Vagina (tissue), 2 donors: ENCODE measurements around the gene RNU1-2. TPM values are rescaled to one million over a fixed set of nuclear protein-coding genes. Genes with fewer than 3 reads are reported as not detected.
"Not testable (repeated sequence)": the region's sequence is repeated elsewhere in the genome, so short reads cannot be mapped to it uniquely, and the experiment has no call there.

Source experiments
- DNase-seq, 2 donors: peaks; one replicate each; pipeline ENCODE4 v3.0.0-alpha.2; 2017; ENCODE audit errors: extremely low spot score in 2 of 2
- H3K27ac ChIP-seq: fragments of 200-600 bp; sonication (generic); one replicate; pipeline ENCODE4 v1.5.1; 2019
- H3K27me3 ChIP-seq: fragments of 200-600 bp; sonication (generic); one replicate; pipeline ENCODE4 v1.5.1; 2019
- H3K36me3 ChIP-seq, 2 donors: fragments of 200-600 bp; sonication (generic); one replicate each; pipeline ENCODE4 v1.5.1; 2017 to 2019
- H3K4me1 ChIP-seq: fragments of 200-600 bp; sonication (generic); one replicate; pipeline ENCODE4 v1.5.1; 2019
- H3K4me3 ChIP-seq, 2 donors: fragments of 200-600 bp; sonication (generic); 1 replicate in 1 of 2; 2 replicates in 1 of 2; pipeline ENCODE4 v1.5.1; 2016 to 2019
- H3K9me3 ChIP-seq: fragments of 200-600 bp; sonication (generic); one replicate; pipeline ENCODE4 v1.5.1; 2019
- CTCF ChIP-seq, 3 experiments: fragments of 450-650 bp in 2 of 3; fragments of 200-600 bp in 1 of 3; sonication (generic) in 1 of 3; IDR thresholded peaks; one replicate each; pipeline ENCODE4 v1.5.1; 2017 to 2019; ENCODE audit warnings: antibody characterized with exemption in 3 of 3, mild to moderate bottlenecking in 2 of 3, moderate library complexity in 2 of 3
- POLR2A ChIP-seq, 2 donors: fragments of 450-650 bp; IDR thresholded peaks; one replicate each; pipeline ENCODE4 v1.6.1; 2017; ENCODE audit warnings: antibody characterized with exemption in 2 of 2, mild to moderate bottlenecking in 2 of 2, moderate library complexity in 2 of 2
- POLR2AphosphoS5 ChIP-seq, 2 donors: sonication (generic); formaldehyde crosslinking; IDR thresholded peaks; one replicate each; pipeline ENCODE4 v1.9.0; 2017; ENCODE audit warnings: antibody characterized with exemption in 2 of 2, mild to moderate bottlenecking in 2 of 2, low read depth in 1 of 2; ENCODE audit not compliant: insufficient read depth in 1 of 2
- intact Hi-C: fragments of 100-400 bp; cut with DNase I; formaldehyde crosslinking; loops from one replicate; pipeline ENCODE4 v1.15.1; 2023
- total RNA-seq: library from RNA; depleted of rRNA; stranded (reverse); fragments of >200 nt; gene quantifications from one replicate; pipeline ENCODE4 v1.2.3, GENCODE V29; 2016

The RNU1-2 gene
- total RNA-seq, 1 donor from 2014 or later: 19,908 TPM

GRCh38 chr1:16873076-16873879 is 22.5 kb upstream of the RNU1-2 start:
- H3K36me3 ChIP-seq, intact Hi-C loops, H3K9me3 ChIP-seq, DNase-seq, H3K27ac ChIP-seq, H3K27me3 ChIP-seq: not testable (repeated sequence)
- H3K4me3 ChIP-seq: peak overlapping the region; percentile 32 to 48
- H3K4me1 ChIP-seq: peaks cover 15% of the 10 kb centered on the region

- intact Hi-C loops, DNase-seq, H3K9me3 ChIP-seq, H3K36me3 ChIP-seq, H3K27ac ChIP-seq, H3K4me3 ChIP-seq, H3K27me3 ChIP-seq: not testable (repeated sequence)
- peaks cover 15% of the 10 kb centered on the region for H3K4me1 ChIP-seq
Measured at GRCh38 chr1:16874968-16875765, 20.6 kb upstream of the RNU1-2 start.

GRCh38 chr1:16881742-16882141 is 14.0 kb upstream of the RNU1-2 start:
- H3K9me3 ChIP-seq, H3K4me1 ChIP-seq, H3K27ac ChIP-seq, DNase-seq, H3K36me3 ChIP-seq, H3K4me3 ChIP-seq, H3K27me3 ChIP-seq, intact Hi-C loops: not testable (repeated sequence)

- H3K27me3 ChIP-seq: no peaks in the 10 kb centered on the region
- H3K36me3 ChIP-seq: no peaks in the 10 kb centered on the region
- TF ChIP-seq POLR2AphosphoS5 (IDR thresholded peaks at IDR 0.05; ENCODE audit: insufficient read depth in 1 of 2, low read depth in 1 of 2) (no peak), POLR2A (IDR thresholded peaks at IDR 0.05) (no peak), CTCF (IDR thresholded peaks at IDR 0.05) (no peak)
- intact Hi-C loops: no loop called here
- H3K4me3 ChIP-seq: no peak overlapping the region
- DNase-seq: no peak
- H3K4me1 ChIP-seq: no peaks in the 10 kb centered on the region
- no peaks in the 10 kb centered on the region for H3K9me3 ChIP-seq
- no peak overlapping the region for H3K27ac ChIP-seq
Measured at GRCh38 chr1:16882986-16883385, 12.8 kb upstream of the RNU1-2 start.

GRCh38 chr1:16884487-16884886 is 11.3 kb upstream of the RNU1-2 start:
- H3K36me3 ChIP-seq, intact Hi-C loops, H3K4me1 ChIP-seq, H3K27ac ChIP-seq, DNase-seq, H3K27me3 ChIP-seq, H3K4me3 ChIP-seq, H3K9me3 ChIP-seq: not testable (repeated sequence)

- H3K4me3 ChIP-seq: no peak overlapping the region
- H3K27me3 ChIP-seq: no peaks in the 10 kb centered on the region
- no peak for DNase-seq
- H3K4me1 ChIP-seq: peaks cover 6% of the 10 kb centered on the region
- H3K36me3 ChIP-seq: no peaks in the 10 kb centered on the region
- intact Hi-C loops: no loop called here
- H3K9me3 ChIP-seq: no peaks in the 10 kb centered on the region
- H3K27ac ChIP-seq: no peak overlapping the region
- TF ChIP-seq POLR2AphosphoS5 (IDR thresholded peaks at IDR 0.05; ENCODE audit: insufficient read depth in 1 of 2, low read depth in 1 of 2): no peak
- TF ChIP-seq CTCF (IDR thresholded peaks at IDR 0.05): no peak
- TF ChIP-seq POLR2A (IDR thresholded peaks at IDR 0.05): no peak
Measured at GRCh38 chr1:16886860-16887605, 8.7 kb upstream of the RNU1-2 start.
